Omental fat pad (tissue), 4 donors: Measurements from ENCODE around the gene EPB41L4A. TPM values are rescaled to one million over a fixed set of nuclear protein-coding genes. Genes with fewer than 3 reads are reported as not detected.
A peak's percentile ranks its signal among the peaks of the same experiment; 100 is the strongest.
"Not testable (repeated sequence)": the region's sequence is repeated elsewhere in the genome, so short reads cannot be mapped to it uniquely, and the experiment has no call there.

Experiments used
- ATAC-seq: fragments of 150-250 bp; one replicate; pipeline ENCODE4 v1.9.1; 2016; ENCODE audit warnings: mild to moderate bottlenecking, moderate library complexity; ENCODE audit not compliant: low FRiP score
- DNase-seq: peaks from one replicate; pipeline ENCODE4 v3.0.0-alpha.2; 2019; ENCODE audit warnings: low spot score
- CTCF ChIP-seq, 3 donors: fragments of 450-650 bp; IDR thresholded peaks; one replicate each; pipeline ENCODE4 v1.5.1; 2016 to 2017; ENCODE audit warnings: antibody characterized with exemption in 3 of 3, mild to moderate bottlenecking in 3 of 3, moderate library complexity in 2 of 3
- total RNA-seq, 4 donors: library from RNA; depleted of rRNA; stranded (reverse); fragments of >200 nt; gene quantifications; one replicate each; pipeline ENCODE4 v1.1.0, GENCODE V29; 2016

Gene EPB41L4A
- total RNA-seq, 4 donors from 2014 or later, result 17.8 to 64.3 (median 22.0) TPM

- no peak for DNase-seq
- TF ChIP-seq CTCF (IDR thresholded peaks at IDR 0.05), result no peak
- no peak for ATAC-seq
These were observed 202.9 kb downstream of the EPB41L4A start for GRCh38 chr5:112216140-112216539.

- TF ChIP-seq CTCF (IDR thresholded peaks at IDR 0.05), result no peak
- DNase-seq (no peak), ATAC-seq (peak; percentile 37)
These were observed 208.6 kb downstream of the EPB41L4A start for GRCh38 chr5:112210430-112211005.

GRCh38 chr5:112208699-112209615, 210.1 kb downstream of the EPB41L4A start:
- no peak for ATAC-seq
- no peak for DNase-seq
- no peak for TF ChIP-seq CTCF (IDR thresholded peaks at IDR 0.05)

GRCh38 chr5:112208195-112208594, 210.9 kb downstream of the EPB41L4A start:
- not testable (repeated sequence) for ATAC-seq, DNase-seq

GRCh38 chr5:112205846-112206245, 213.2 kb downstream of the EPB41L4A start:
- ATAC-seq, result no peak
- no peak for DNase-seq
- TF ChIP-seq CTCF (IDR thresholded peaks at IDR 0.05), result no peak

- no peak for TF ChIP-seq CTCF (IDR thresholded peaks at IDR 0.05)
- DNase-seq (no peak), ATAC-seq (no peak)
These were observed 215.8 kb downstream of the EPB41L4A start for GRCh38 chr5:112203229-112203628.

GRCh38 chr5:112202694-112203093, 216.4 kb downstream of the EPB41L4A start:
- no peak for DNase-seq

More at GRCh38 chr5:112202694-112203093, 216.4 kb downstream of the EPB41L4A start:
- no peak for ATAC-seq
- TF ChIP-seq CTCF (IDR thresholded peaks at IDR 0.05), result no peak
